Activated CD4-positive, alpha-beta T cell treated with anti-CD3 and anti-CD28 coated beads, Interleukin-2, amount 50 U/mL, for 48 hours (primary cell): ENCODE results near the gene KIF20A.
"Not testable (repeated sequence)": the region's sequence is repeated elsewhere in the genome, so short reads cannot be mapped to it uniquely, and the experiment has no call there.

Experiments
- DNase-seq, 2 experiments: peaks; one replicate each; pipeline ENCODE4 v3.0.0-alpha.2; 2020

KIF20A gene

GRCh38 chr5:138178516-138179276 is at the start of gene KIF20A, which contains the start of gene BRD8:
TSS of gene KIF20A (plus strand) at chr5:138179112. CDS start at chr5:138179681, 569 bp downstream.
TSS of gene BRD8 (minus strand) at chr5:138178630. CDS start at chr5:138178614, 16 bp downstream.
- peak; percentile 92 to 96 for DNase-seq

GRCh38 chr5:138129347-138129746 is 49.6 kb upstream of the KIF20A start:
- no peak for DNase-seq

- DNase-seq, result no peak
Observed at GRCh38 chr5:138132543-138132942, 46.4 kb upstream of the KIF20A start.

GRCh38 chr5:138138949-138139780 is 39.7 kb upstream of the KIF20A start, which contains the start of gene NME5:
TSS of gene NME5 (minus strand) at chr5:138139428. CDS start at chr5:138138780, 648 bp downstream.
- peak in 1 of 2 experiments; percentile 7 for DNase-seq

- DNase-seq, result no peak
Observed at GRCh38 chr5:138139781-138140090, 39.2 kb upstream of the KIF20A start.

GRCh38 chr5:138140268-138140667 is 38.6 kb upstream of the KIF20A start:
- no peak for DNase-seq

- no peak for DNase-seq
Observed at GRCh38 chr5:138141734-138142133, 37.2 kb upstream of the KIF20A start.

- DNase-seq, result not testable (repeated sequence)
Observed at GRCh38 chr5:138143578-138143977, 35.3 kb upstream of the KIF20A start.

GRCh38 chr5:138148811-138149210 is 30.1 kb upstream of the KIF20A start:
- DNase-seq, result no peak

- DNase-seq, result no peak
Observed at GRCh38 chr5:138149530-138149929, 29.4 kb upstream of the KIF20A start.

- not testable (repeated sequence) for DNase-seq
Observed at GRCh38 chr5:138155977-138156376, 22.9 kb upstream of the KIF20A start.

- no peak for DNase-seq
Observed at GRCh38 chr5:138157626-138158025, 21.3 kb upstream of the KIF20A start.

- DNase-seq, result no peak
Observed at GRCh38 chr5:138159666-138160065, 19.2 kb upstream of the KIF20A start.

- DNase-seq, result no peak
Observed at GRCh38 chr5:138160706-138161105, 18.2 kb upstream of the KIF20A start.

- no peak for DNase-seq
Observed at GRCh38 chr5:138163721-138164120, 15.2 kb upstream of the KIF20A start.

- no peak for DNase-seq
Observed at GRCh38 chr5:138169124-138169523, 9.8 kb upstream of the KIF20A start.

- DNase-seq, result no peak
Observed at GRCh38 chr5:138170299-138170698, 8.6 kb upstream of the KIF20A start.

- DNase-seq, result peak; percentile 33 to 37
Observed at GRCh38 chr5:138177941-138178515, 884 bp upstream of the KIF20A start.

- DNase-seq, result peak; percentile 10 to 18
Observed at GRCh38 chr5:138179277-138179857, 455 bp downstream of the KIF20A start.

GRCh38 chr5:138180183-138180782 is 1.4 kb downstream of the KIF20A start:
- DNase-seq, result no peak

GRCh38 chr5:138180841-138181240 is 1.9 kb downstream of the KIF20A start:
- no peak for DNase-seq

- no peak for DNase-seq
Observed at GRCh38 chr5:138182808-138183207, 3.9 kb downstream of the KIF20A start.

GRCh38 chr5:138186002-138186447 is 7.1 kb downstream of the KIF20A start:
- no peak for DNase-seq
